Omental fat pad (tissue), 4 donors: ENCODE measurements around the gene HIVEP2. TPM values are rescaled to one million over a fixed set of nuclear protein-coding genes. Genes with fewer than 3 reads are reported as not detected.

Source experiments
- ATAC-seq: fragments of 150-250 bp; one replicate; pipeline ENCODE4 v1.9.1; 2016; ENCODE audit warnings: mild to moderate bottlenecking, moderate library complexity; ENCODE audit not compliant: low FRiP score
- DNase-seq: peaks from one replicate; pipeline ENCODE4 v3.0.0-alpha.2; 2019; ENCODE audit warnings: low spot score
- total RNA-seq, 4 donors: library from RNA; depleted of rRNA; stranded (reverse); fragments of >200 nt; gene quantifications; one replicate each; pipeline ENCODE4 v1.1.0, GENCODE V29; 2016
- TF ChIP-seq, protein P1 (sequence below), 3 donors: fragments of 450-650 bp; IDR thresholded peaks; one replicate each; pipeline ENCODE4 v1.5.1; 2016 to 2017; ENCODE audit warnings: antibody characterized with exemption in 3 of 3, mild to moderate bottlenecking in 3 of 3, moderate library complexity in 2 of 3

Gene HIVEP2
- total RNA-seq, 4 donors from 2014 or later = 14.9 to 47.3 (median 26.9) TPM

DNA sequence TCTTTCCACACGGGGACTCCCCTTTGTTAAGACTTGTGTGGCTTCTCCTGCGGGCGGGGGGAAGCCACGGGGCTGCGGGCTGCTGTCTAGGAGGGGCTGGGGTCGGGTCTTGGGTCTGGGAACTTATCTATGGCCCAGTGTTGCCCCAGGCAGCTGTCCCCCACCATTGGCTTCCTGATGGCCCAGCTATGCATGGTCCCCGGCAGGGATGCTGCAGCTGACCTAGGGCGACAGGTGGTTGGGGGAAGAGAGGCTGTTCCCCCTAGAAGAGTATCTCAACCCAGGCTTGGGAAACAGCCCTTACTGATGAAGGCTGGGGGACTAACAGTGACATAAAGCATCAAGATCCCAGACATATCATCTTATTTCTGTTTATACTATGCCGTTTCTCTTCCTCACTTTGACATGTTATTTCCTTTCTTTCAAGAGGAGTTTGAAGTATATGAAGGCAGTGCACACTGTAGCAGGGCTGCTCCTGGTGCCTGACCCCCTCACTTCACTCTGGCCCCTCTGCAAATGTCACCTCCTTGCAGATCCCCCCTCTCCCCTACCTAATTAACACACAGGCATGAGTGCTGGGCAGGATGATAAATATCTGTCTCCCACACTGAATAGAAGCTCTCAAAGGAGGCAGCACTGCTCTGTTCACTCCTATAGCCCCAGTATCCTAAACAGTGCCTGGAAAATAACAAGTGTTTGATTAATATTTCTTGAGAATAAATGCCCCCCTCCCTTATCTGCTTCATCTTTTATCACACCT, 87.0 kb downstream of the HIVEP2 start:
- TF ChIP-seq, protein P1, sequence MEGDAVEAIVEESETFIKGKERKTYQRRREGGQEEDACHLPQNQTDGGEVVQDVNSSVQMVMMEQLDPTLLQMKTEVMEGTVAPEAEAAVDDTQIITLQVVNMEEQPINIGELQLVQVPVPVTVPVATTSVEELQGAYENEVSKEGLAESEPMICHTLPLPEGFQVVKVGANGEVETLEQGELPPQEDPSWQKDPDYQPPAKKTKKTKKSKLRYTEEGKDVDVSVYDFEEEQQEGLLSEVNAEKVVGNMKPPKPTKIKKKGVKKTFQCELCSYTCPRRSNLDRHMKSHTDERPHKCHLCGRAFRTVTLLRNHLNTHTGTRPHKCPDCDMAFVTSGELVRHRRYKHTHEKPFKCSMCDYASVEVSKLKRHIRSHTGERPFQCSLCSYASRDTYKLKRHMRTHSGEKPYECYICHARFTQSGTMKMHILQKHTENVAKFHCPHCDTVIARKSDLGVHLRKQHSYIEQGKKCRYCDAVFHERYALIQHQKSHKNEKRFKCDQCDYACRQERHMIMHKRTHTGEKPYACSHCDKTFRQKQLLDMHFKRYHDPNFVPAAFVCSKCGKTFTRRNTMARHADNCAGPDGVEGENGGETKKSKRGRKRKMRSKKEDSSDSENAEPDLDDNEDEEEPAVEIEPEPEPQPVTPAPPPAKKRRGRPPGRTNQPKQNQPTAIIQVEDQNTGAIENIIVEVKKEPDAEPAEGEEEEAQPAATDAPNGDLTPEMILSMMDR (IDR thresholded peaks at IDR 0.05) = no peak
- DNase-seq = no peak
- peak; percentile 51 for ATAC-seq

GRCh38 chr6:142857233-142857761, 87.7 kb downstream of the HIVEP2 start:
- DNase-seq = no peak
- TF ChIP-seq, protein P1 (IDR thresholded peaks at IDR 0.05) = no peak
- ATAC-seq = no peak

GRCh38 chr6:142856624-142857232, 88.2 kb downstream of the HIVEP2 start:
- no peak for DNase-seq
- ATAC-seq = no peak

GRCh38 chr6:142855893-142856623, 88.9 kb downstream of the HIVEP2 start:
- no peak for DNase-seq
- no peak for ATAC-seq
- TF ChIP-seq, protein P1 (IDR thresholded peaks at IDR 0.05) = no peak

More at GRCh38 chr6:142856624-142857232, 88.2 kb downstream of the HIVEP2 start:
- TF ChIP-seq, protein P1 (IDR thresholded peaks at IDR 0.05) = no peak

GRCh38 chr6:142854589-142855488, 90.1 kb downstream of the HIVEP2 start:
- ATAC-seq (no peak), DNase-seq (no peak)
- TF ChIP-seq, protein P1 (IDR thresholded peaks at IDR 0.05) = no peak
